PFSK-1 (cell line): ENCODE measurements around the gene WNT6.

ENCODE experiments used
- FOXP2 ChIP-seq: optimal IDR thresholded peaks from 2 replicates; pipeline ENCODE3; 2011; ENCODE audit warnings: borderline replicate concordance, control low read depth, inconsistent platforms; ENCODE audit not compliant: insufficient read depth; ENCODE audit errors: extremely low read length, extremely low read depth
- POLR2AphosphoS5 ChIP-seq: IDR thresholded peaks from 2 replicates; pipeline ENCODE4 v1.6.1; 2012; ENCODE audit warnings: low read depth, mild to moderate bottlenecking, control low read depth, low read length, moderate library complexity
- REST ChIP-seq, 2 experiments: IDR thresholded peaks; 2 replicates each; pipeline versions ENCODE4 v1.6.1 to v1.8.0; 2011 to 2012; ENCODE audit warnings: low read depth in 2 of 2, low read length in 2 of 2, control low read depth in 1 of 2, inconsistent platforms in 1 of 2, mild to moderate bottlenecking in 1 of 2, moderate library complexity in 1 of 2; ENCODE audit not compliant: insufficient read depth in 1 of 2
- SIN3A ChIP-seq: IDR thresholded peaks from 2 replicates; pipeline ENCODE4 v1.6.1; 2012; ENCODE audit warnings: mild to moderate bottlenecking, low read length, moderate library complexity, borderline replicate concordance; ENCODE audit not compliant: insufficient read depth
- TAF1 ChIP-seq: IDR thresholded peaks from 2 replicates; pipeline ENCODE4 v1.6.1; 2012; ENCODE audit warnings: low read length, control low read depth, borderline replicate concordance; ENCODE audit not compliant: insufficient read depth

WNT6 gene

GRCh38 chr2:218877891-218878290 is 18.3 kb downstream of the WNT6 start:
- TF ChIP-seq SIN3A (no peak), TAF1 (no peak), POLR2AphosphoS5 (no peak), REST (IDR thresholded peaks at IDR 0.05; ENCODE audit: insufficient read depth in 1 of 2, low read depth in 2 of 2, low read length in 2 of 2) (no peak), FOXP2 (no peak)

- TF ChIP-seq POLR2AphosphoS5 (no peak), FOXP2 (no peak), REST (IDR thresholded peaks at IDR 0.05; ENCODE audit: insufficient read depth in 1 of 2, low read depth in 2 of 2, low read length in 2 of 2) (no peak), TAF1 (no peak), SIN3A (no peak)
These were observed 18.9 kb downstream of the WNT6 start for GRCh38 chr2:218878486-218878885.

- TF ChIP-seq TAF1 (no peak), POLR2AphosphoS5 (no peak)
These were observed 19.5 kb downstream of the WNT6 start for GRCh38 chr2:218878926-218879761.

GRCh38 chr2:218879776-218880101 is 20.1 kb downstream of the WNT6 start:
- TF ChIP-seq SIN3A (no peak), FOXP2 (no peak)

- TF ChIP-seq FOXP2 (no peak), POLR2AphosphoS5 (no peak), REST (IDR thresholded peaks at IDR 0.05; ENCODE audit: insufficient read depth in 1 of 2, low read depth in 2 of 2, low read length in 2 of 2) (no peak), SIN3A (no peak), TAF1 (no peak)
These were observed 20.7 kb downstream of the WNT6 start, which contains the start of gene WNT10A for GRCh38 chr2:218880102-218880858. Gene WNT10A, plus strand, starts transcription at chr2:218880852. Its CDS starts 144 bp downstream, at chr2:218880996.
